OCI-LY1 (cell line): ENCODE results near the gene MPP3.

Experiments used
- H2AFZ ChIP-seq: fragments of 200-600 bp; sonication (generic), shearing (Covaris generic); 2 replicates; pipeline ENCODE4 v1.6.0; 2014; ENCODE audit warnings: antibody characterized with exemption, mild to moderate bottlenecking, low read length
- H3F3A ChIP-seq: fragments of 200-600 bp; sonication (generic), shearing (Covaris generic); 2 replicates; pipeline ENCODE4 v1.6.0; 2014; ENCODE audit warnings: mild to moderate bottlenecking, antibody characterized with exemption, low read length, moderate library complexity; ENCODE audit not compliant: insufficient read depth
- H3K27ac ChIP-seq: fragments of 200-600 bp; sonication (generic); 2 replicates; pipeline ENCODE4 v1.5.1; 2014; ENCODE audit warnings: low read length, mixed run types, mild to moderate bottlenecking, low read depth; ENCODE audit not compliant: poor library complexity, severe bottlenecking
- H3K27me3 ChIP-seq: fragments of 200-600 bp; sonication (generic); 2 replicates; pipeline ENCODE4 v1.6.0; 2014; ENCODE audit warnings: antibody characterized with exemption, mild to moderate bottlenecking, low read length, moderate library complexity; ENCODE audit not compliant: insufficient read depth
- H3K36me3 ChIP-seq: fragments of 200-600 bp; sonication (generic); 2 replicates; pipeline ENCODE4 v1.6.1; 2014; ENCODE audit warnings: mild to moderate bottlenecking, antibody characterized with exemption, low read length, moderate library complexity, mixed read lengths; ENCODE audit not compliant: insufficient read depth
- H3K4me1 ChIP-seq: fragments of 200-600 bp; sonication (generic); 2 replicates; pipeline ENCODE4 v1.5.1; 2014; ENCODE audit warnings: mild to moderate bottlenecking, low read length, moderate library complexity; ENCODE audit not compliant: insufficient read depth, severe bottlenecking
- H3K4me2 ChIP-seq: fragments of 200-600 bp; sonication (generic), shearing (Covaris generic); 2 replicates; pipeline ENCODE4 v1.6.1; 2014; ENCODE audit warnings: low read length
- H3K4me3 ChIP-seq: fragments of 200-600 bp; sonication (generic); 2 replicates; pipeline ENCODE4 v1.5.1; 2014; ENCODE audit warnings: low read length, low read depth, mild to moderate bottlenecking, mixed read lengths; ENCODE audit not compliant: poor library complexity, severe bottlenecking
- H3K79me2 ChIP-seq: fragments of 200-600 bp; shearing (Covaris generic); 2 replicates; pipeline ENCODE4 v1.6.1; 2016; ENCODE audit warnings: mixed run types, low read length, mixed read lengths; ENCODE audit not compliant: insufficient read depth
- H3K9ac ChIP-seq: fragments of 200-600 bp; sonication (generic), shearing (Covaris generic); 2 replicates; pipeline ENCODE4 v1.6.1; 2014; ENCODE audit warnings: mild to moderate bottlenecking, low read length, mixed read lengths
- H3K9me2 ChIP-seq: fragments of 200-600 bp; sonication (generic), shearing (Covaris generic); 2 replicates; pipeline ENCODE4 v1.6.1; 2014; ENCODE audit warnings: low read depth, mild to moderate bottlenecking, low read length, mixed read lengths
- H3K9me3 ChIP-seq: fragments of 200-600 bp; shearing (Covaris generic); 2 replicates; pipeline ENCODE4 v1.6.1; 2014; ENCODE audit warnings: low read length, mixed read lengths
- H4K20me1 ChIP-seq: fragments of 200-600 bp; sonication (generic), shearing (Covaris generic); 2 replicates; pipeline ENCODE4 v1.6.0; 2016; ENCODE audit warnings: mild to moderate bottlenecking, low read length; ENCODE audit not compliant: insufficient read depth
- EZH2 ChIP-seq: fragments of 200-600 bp; sonication (generic), shearing (Covaris generic); IDR thresholded peaks from 2 replicates; pipeline ENCODE4 v1.8.0; 2017; ENCODE audit warnings: borderline replicate concordance, mixed run types, mild to moderate bottlenecking, antibody characterized with exemption, low read length, moderate library complexity, mixed read lengths
- TF ChIP-seq, protein P1 (sequence below): fragments of 200-600 bp; sonication (generic), shearing (Covaris generic); IDR thresholded peaks from 2 replicates; pipeline ENCODE4 v1.5.1; 2017; ENCODE audit warnings: mild to moderate bottlenecking, antibody characterized with exemption, low read length, moderate library complexity, mixed read lengths

The MPP3 gene

DNA sequence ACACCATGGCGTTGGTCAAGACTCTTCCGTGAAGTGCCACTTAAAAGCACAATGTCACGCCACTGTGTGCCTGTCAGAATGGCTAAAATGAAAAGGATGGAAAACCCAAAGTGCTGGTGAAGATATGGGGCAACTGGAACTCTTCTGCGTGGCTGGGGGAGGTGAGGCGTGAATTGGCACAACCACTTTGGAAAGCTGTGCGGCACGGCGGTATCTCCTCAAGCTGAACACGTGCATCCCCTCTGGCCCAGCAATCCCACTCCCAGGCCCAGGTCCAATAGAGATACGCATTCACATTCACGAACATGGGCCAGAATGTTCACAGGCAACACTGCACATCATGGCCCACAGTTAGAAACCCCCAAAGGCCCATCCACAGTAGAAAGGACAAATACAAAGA is 63.1 kb downstream of the MPP3 start:
- no peaks in the 10 kb centered on the region for H3K4me1 ChIP-seq
- no peak overlapping the region for H3K9ac ChIP-seq
- no peak overlapping the region for H3K27ac ChIP-seq
- no peak overlapping the region for H3K4me3 ChIP-seq
- no peaks in the 10 kb centered on the region for H3K9me3 ChIP-seq
- TF ChIP-seq EZH2, result no peak
- TF ChIP-seq, protein P1, sequence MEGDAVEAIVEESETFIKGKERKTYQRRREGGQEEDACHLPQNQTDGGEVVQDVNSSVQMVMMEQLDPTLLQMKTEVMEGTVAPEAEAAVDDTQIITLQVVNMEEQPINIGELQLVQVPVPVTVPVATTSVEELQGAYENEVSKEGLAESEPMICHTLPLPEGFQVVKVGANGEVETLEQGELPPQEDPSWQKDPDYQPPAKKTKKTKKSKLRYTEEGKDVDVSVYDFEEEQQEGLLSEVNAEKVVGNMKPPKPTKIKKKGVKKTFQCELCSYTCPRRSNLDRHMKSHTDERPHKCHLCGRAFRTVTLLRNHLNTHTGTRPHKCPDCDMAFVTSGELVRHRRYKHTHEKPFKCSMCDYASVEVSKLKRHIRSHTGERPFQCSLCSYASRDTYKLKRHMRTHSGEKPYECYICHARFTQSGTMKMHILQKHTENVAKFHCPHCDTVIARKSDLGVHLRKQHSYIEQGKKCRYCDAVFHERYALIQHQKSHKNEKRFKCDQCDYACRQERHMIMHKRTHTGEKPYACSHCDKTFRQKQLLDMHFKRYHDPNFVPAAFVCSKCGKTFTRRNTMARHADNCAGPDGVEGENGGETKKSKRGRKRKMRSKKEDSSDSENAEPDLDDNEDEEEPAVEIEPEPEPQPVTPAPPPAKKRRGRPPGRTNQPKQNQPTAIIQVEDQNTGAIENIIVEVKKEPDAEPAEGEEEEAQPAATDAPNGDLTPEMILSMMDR, result no peak
- no peaks in the 10 kb centered on the region for H3K79me2 ChIP-seq
- no peaks in the 10 kb centered on the region for H3F3A ChIP-seq
- H3K4me2 ChIP-seq, result no peak overlapping the region
- no peak overlapping the region for H2AFZ ChIP-seq
- no peaks in the 10 kb centered on the region for H3K9me2 ChIP-seq
- peaks cover 8% of the 10 kb centered on the region for H3K36me3 ChIP-seq
- H3K27me3 ChIP-seq, result no peaks in the 10 kb centered on the region
- H4K20me1 ChIP-seq, result no peaks in the 10 kb centered on the region

DNA sequence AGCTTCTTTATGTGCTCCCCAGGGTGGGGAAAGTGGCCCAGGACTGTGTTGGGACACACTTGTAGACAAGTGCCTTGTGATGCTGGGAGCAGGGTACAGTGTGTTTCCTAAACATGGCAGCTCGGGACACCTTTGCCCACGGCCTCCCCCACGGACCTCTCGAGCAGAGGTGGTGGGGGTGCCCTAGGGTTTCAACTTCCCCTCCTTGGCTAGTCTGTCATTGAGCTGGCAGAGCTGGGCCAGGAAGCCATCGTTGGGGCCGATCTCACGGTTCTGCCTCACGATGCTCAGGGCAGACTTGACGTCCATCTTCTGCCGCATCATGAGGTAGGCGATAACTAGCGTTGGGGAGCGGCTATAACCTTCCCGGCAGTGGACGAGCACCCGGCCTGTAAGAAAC is 63.5 kb downstream of the MPP3 start:
- Histone ChIP-seq H3K36me3 (peaks cover 5% of the 10 kb centered on the region), H3K9me2 (no peaks in the 10 kb centered on the region), H4K20me1 (no peaks in the 10 kb centered on the region), H3K9ac (no peak overlapping the region), H2AFZ (no peak overlapping the region), H3K9me3 (no peaks in the 10 kb centered on the region), H3K27ac (no peak overlapping the region), H3K4me3 (no peak overlapping the region), H3K4me2 (no peak overlapping the region), H3K4me1 (no peaks in the 10 kb centered on the region), H3K27me3 (no peaks in the 10 kb centered on the region), H3K79me2 (no peaks in the 10 kb centered on the region), H3F3A (no peaks in the 10 kb centered on the region)
- TF ChIP-seq EZH2, result no peak
- TF ChIP-seq, protein P1, result no peak

DNA sequence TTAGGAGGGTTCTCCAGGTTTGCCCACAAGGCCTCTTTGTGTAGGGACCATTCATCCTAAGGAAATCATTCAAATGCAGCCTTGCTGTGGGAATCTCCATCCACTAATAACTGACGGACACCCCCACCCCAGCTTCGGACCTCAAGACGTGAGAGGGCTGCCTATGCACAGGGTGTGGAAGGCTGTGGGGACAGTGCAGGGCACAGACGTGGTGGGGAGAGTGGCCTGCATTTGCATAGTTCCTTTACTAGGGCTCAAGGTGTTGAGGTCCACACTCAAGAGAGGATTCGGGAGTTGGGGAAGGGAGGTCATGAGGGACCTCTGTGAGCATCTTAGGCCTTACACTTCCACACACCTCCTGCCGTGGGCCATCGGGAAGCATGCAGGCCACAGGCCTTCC is 64.0 kb downstream of the MPP3 start:
- Histone ChIP-seq H3K4me2 (no peak overlapping the region), H3K9ac (no peak overlapping the region), H3K4me1 (no peaks in the 10 kb centered on the region), H3K27ac (no peak overlapping the region), H4K20me1 (no peaks in the 10 kb centered on the region), H3F3A (no peaks in the 10 kb centered on the region), H2AFZ (no peak overlapping the region), H3K79me2 (no peaks in the 10 kb centered on the region), H3K4me3 (no peak overlapping the region), H3K27me3 (no peaks in the 10 kb centered on the region), H3K9me2 (no peaks in the 10 kb centered on the region), H3K36me3 (no peaks in the 10 kb centered on the region; the same call in none of the 2 replicates), H3K9me3 (no peaks in the 10 kb centered on the region)
- TF ChIP-seq, protein P1, result no peak
- no peak for TF ChIP-seq EZH2
